BJ (cell line): ENCODE measurements around the gene KLHL30. TPM values are rescaled to one million over a fixed set of nuclear protein-coding genes. Genes with fewer than 3 reads are reported as not detected.

Experiments
- CTCF ChIA-PET: fragments of 350-600 bp; formaldehyde crosslinking; extraction: SDS; loops from one replicate; lab custom pipeline; 2021; ENCODE audit warnings: antibody characterized with exemption, inconsistent platforms; lab: Yijun Ruan, JAX
- POLR2A ChIA-PET: fragments of 300-600 bp; sonication (Branson Sonifier 250); formaldehyde crosslinking; extraction: SDS; loops from one replicate; lab custom pipeline; 2021; ENCODE audit warnings: antibody characterized with exemption; lab: Charles Lee
- DNase-seq: peaks from one replicate; pipeline ENCODE4 v3.0.0-alpha.2; 2011; ENCODE audit warnings: low read depth
- H3K27me3 ChIP-seq: 2 replicates; pipeline ENCODE4 v1.6.0; 2011; ENCODE audit warnings: low read length; ENCODE audit not compliant: control insufficient read depth, insufficient read depth
- H3K36me3 ChIP-seq: 2 replicates; pipeline ENCODE4 v1.5.1; 2011; ENCODE audit warnings: low read length; ENCODE audit not compliant: control insufficient read depth, insufficient read depth
- H3K4me3 ChIP-seq: 2 replicates; pipeline ENCODE4 v1.5.1; 2011; ENCODE audit warnings: low read depth, mild to moderate bottlenecking, control low read depth, low read length
- polyA plus RNA-seq: library from polyadenylated mRNA; depleted of rRNA; stranded (reverse); fragments of >200 nt; gene quantifications from 2 replicates; pipeline ENCODE4 v1.2.3, GENCODE V29; 2011
- TF ChIP-seq, protein P1 (sequence below): IDR thresholded peaks from 2 replicates; pipeline ENCODE4 v1.5.1; 2011; ENCODE audit warnings: low read depth, mild to moderate bottlenecking, control low read depth, inconsistent platforms, low read length, moderate library complexity; ENCODE audit not compliant: insufficient read depth

The KLHL30 gene
- polyA plus RNA-seq, 1 experiment = 0.58 TPM

DNA sequence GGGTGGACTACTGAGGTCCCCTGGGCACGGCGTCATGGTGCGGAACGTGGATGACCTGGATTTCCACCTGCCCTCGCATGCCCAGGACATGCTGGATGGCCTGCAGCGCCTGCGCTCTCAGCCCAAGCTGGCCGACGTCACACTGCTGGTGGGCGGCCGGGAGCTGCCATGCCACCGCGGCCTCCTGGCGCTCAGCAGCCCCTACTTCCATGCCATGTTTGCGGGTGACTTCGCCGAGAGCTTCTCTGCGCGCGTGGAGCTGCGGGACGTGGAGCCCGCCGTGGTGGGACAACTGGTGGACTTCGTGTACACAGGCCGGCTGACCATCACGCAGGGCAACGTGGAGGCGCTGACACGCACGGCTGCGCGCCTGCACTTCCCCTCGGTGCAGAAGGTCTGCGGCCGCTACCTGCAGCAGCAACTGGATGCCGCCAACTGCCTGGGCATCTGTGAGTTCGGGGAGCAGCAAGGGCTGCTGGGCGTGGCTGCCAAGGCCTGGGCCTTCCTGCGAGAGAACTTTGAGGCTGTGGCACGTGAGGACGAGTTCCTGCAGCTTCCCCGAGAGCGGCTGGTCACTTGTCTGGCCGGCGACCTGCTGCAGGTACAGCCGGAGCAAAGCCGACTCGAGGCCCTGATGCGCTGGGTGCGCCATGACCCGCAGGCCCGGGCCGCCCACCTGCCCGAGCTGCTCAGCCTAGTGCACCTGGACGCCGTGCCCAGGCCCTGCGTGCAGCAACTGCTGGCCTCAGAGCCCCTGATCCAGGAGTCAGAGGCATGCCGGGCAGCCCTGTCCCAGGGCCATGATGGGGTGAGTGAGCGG lies 2.5 kb downstream of the KLHL30 start:
- CTCF ChIA-PET = interaction anchor here (0.6 kb wide), 1 partner anchor 282 kb away, joined by 3 read pairs; no protein-coding TSS in a partner anchor
- TF ChIP-seq, protein P1, sequence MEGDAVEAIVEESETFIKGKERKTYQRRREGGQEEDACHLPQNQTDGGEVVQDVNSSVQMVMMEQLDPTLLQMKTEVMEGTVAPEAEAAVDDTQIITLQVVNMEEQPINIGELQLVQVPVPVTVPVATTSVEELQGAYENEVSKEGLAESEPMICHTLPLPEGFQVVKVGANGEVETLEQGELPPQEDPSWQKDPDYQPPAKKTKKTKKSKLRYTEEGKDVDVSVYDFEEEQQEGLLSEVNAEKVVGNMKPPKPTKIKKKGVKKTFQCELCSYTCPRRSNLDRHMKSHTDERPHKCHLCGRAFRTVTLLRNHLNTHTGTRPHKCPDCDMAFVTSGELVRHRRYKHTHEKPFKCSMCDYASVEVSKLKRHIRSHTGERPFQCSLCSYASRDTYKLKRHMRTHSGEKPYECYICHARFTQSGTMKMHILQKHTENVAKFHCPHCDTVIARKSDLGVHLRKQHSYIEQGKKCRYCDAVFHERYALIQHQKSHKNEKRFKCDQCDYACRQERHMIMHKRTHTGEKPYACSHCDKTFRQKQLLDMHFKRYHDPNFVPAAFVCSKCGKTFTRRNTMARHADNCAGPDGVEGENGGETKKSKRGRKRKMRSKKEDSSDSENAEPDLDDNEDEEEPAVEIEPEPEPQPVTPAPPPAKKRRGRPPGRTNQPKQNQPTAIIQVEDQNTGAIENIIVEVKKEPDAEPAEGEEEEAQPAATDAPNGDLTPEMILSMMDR = no peak
- H3K4me3 ChIP-seq = no peak overlapping the region
- POLR2A ChIA-PET = no interaction called here
- no peaks in the 10 kb centered on the region for H3K36me3 ChIP-seq
- no peaks in the 10 kb centered on the region for H3K27me3 ChIP-seq
- DNase-seq = no peak

DNA sequence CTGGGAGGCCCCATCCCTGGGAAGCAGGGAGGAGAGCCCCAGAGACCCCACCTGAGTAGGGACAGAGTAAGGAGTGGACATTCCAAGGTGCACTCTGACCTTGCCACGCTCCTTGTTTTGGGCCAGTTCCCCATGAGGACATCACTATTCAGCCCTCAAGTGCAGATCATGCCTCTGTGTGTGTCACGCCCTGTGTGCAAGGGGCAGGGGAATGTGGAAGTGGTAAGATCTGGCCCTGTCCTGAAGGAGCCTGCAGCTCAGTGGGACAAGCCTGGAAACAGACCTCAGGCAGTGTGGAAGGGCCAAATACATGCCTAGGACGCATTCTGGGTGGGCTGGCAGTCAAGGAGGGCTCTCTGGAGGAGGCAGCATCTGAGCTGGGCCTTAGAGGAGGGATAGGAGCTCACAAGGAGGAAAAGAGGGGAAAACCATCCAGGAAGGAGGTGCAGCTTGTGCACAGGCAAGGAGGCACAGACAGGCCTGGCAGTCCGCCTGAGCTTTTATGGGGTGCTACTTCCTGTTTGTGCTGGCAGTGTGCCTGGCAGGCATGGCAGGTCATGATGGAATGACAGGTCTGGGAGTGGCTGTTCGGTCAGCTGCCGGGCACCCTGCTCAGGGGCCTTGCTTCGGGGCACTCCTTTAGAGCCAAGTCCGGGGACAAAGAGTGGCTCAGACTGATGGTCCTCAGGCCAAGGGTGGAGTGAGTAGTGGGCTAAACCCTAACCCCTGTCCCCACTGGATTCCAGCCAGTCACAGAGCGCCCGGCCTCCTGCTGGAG lies 3.3 kb downstream of the KLHL30 start:
- no peak for DNase-seq
- POLR2A ChIA-PET = no interaction called here
- TF ChIP-seq, protein P1 = no peak

DNA sequence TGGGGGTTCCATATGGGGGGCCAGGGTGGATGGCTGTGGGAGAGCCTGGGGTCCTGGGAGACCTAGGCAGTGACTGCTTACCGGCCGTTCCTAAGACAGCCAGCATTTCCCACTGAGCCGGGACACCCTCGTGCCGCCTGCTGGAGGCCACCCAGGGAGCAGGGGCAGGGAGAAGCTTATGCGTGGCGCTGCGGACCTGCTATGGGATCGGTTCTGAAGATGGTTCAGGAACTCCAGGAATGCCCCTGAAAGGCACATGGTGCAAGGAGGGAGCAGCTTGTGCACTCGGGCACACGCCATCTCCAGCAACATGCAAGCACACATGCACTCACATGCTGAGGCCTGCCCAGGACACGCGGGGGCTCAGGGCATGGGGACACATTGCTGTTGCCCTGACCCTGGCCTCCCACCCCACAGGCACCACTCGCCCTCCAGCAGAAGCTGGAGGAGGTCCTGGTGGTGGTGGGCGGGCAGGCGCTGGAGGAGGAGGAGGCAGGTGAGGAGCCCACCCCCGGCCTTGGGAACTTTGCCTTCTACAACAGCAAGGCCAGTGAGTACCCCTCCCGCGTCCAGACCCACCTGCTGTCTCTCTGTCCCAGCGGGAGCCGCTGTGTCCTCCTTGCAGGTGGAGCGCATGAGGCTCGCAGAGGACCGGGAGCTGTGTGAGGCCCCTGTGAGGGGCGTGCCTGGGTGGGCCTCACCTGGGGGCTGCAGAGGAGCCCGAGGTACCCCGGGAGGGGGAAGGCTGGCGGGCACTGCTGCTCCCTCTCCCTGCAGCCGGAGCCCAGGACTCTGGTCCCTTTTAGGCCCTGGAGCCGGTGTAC lies 4.1 kb downstream of the KLHL30 start:
- CTCF ChIA-PET = interaction anchor here (0.6 to 1.5 kb wide), 3 partner anchors 10 to 57 kb away, joined by 3 to 4 read pairs (median 4); no protein-coding TSS in a partner anchor
- H3K4me3 ChIP-seq = no peak overlapping the region

More for the DNA sequence above, 3.3 kb downstream of the KLHL30 start:
- Histone ChIP-seq H3K36me3 (no peaks in the 10 kb centered on the region), H3K27me3 (no peaks in the 10 kb centered on the region), H3K4me3 (no peak overlapping the region)
- CTCF ChIA-PET = interaction anchor here (0.6 to 1.4 kb wide), 3 partner anchors 11 to 283 kb away, joined by 3 to 4 read pairs (median 3); no protein-coding TSS in a partner anchor

DNA sequence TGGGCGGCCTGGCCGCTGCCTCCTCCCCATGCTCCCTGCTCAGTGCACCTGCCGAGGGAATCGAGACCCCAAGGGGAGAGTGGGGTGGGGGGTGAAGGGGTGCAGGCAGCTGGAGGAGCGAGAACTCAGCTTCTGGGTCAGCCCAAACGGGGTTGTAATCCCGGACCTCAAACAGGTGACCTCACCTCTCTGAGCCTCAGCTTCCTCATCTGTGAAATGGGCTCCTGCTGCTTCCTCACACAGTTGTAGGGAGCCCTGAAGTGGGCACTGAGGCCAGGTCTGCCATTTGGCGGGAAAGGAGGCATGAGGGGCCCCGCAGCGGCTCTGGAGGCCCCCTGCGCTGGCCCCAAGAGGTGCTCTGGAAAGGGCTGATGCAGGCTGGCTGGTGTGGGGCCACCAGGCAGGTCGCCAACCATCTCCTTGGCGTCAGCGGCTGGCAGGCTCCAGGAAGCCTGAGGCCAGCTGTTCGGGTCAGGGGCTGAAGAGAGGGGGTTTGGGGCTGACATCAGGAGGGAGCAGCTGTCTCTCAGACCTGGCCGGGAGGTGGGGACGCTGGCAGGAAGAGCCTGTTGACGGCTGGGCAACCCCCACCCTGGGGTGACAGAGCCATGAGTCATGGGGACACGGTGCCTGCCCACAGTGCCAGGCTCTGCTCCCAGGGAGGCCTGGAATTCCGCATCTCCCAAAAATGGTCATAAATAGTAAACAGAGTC lies 4.9 kb downstream of the KLHL30 start:
- no peaks in the 10 kb centered on the region for H3K36me3 ChIP-seq
- DNase-seq = no peak
- no peak overlapping the region for H3K4me3 ChIP-seq
- TF ChIP-seq, protein P1 = no peak
- no peaks in the 10 kb centered on the region for H3K27me3 ChIP-seq
- POLR2A ChIA-PET = no interaction called here
- CTCF ChIA-PET = interaction anchor here (0.6 to 1.5 kb wide), 3 partner anchors 10 to 24 kb away, joined by 3 to 4 read pairs (median 4); no protein-coding TSS in a partner anchor

More for the DNA sequence above, 4.1 kb downstream of the KLHL30 start:
- Histone ChIP-seq H3K36me3 (no peaks in the 10 kb centered on the region), H3K27me3 (no peaks in the 10 kb centered on the region)
- TF ChIP-seq, protein P1 = no peak
- POLR2A ChIA-PET = no interaction called here
- DNase-seq = no peak
